Gastroesophageal sphincter (tissue), 4 donors: ENCODE results near the gene PCDH15. TPM values are rescaled to one million over a fixed set of nuclear protein-coding genes. Genes with fewer than 3 reads are reported as not detected.
A peak's percentile ranks its signal among the peaks of the same experiment; 100 is the strongest.

ENCODE experiments used
- ATAC-seq: fragments of 150-250 bp; one replicate; pipeline ENCODE4 v1.9.1; 2016; ENCODE audit warnings: mild to moderate bottlenecking, moderate library complexity
- H3K27ac ChIP-seq, 4 donors: fragments of 200-600 bp; sonication (generic) in 3 of 4; 1 replicate in 3 of 4; 2 replicates in 1 of 4; pipeline ENCODE4 v1.5.1; 2016 to 2019
- H3K27me3 ChIP-seq: fragments of 200-600 bp; sonication (generic); one replicate; pipeline ENCODE4 v1.5.1; 2019
- H3K36me3 ChIP-seq, 2 donors: fragments of 200-600 bp; sonication (generic); one replicate each; pipeline ENCODE4 v1.5.1; 2019; ENCODE audit warnings: control low read depth in 1 of 2
- H3K4me1 ChIP-seq, 3 donors: fragments of 200-600 bp; sonication (generic); 1 replicate in 2 of 3; 2 replicates in 1 of 3; pipeline ENCODE4 v1.5.1; 2016 to 2019; ENCODE audit warnings: control low read depth in 2 of 3
- H3K4me3 ChIP-seq, 2 donors: fragments of 200-600 bp; sonication (generic); one replicate each; pipeline ENCODE4 v1.5.1; 2019; ENCODE audit warnings: mild to moderate bottlenecking in 1 of 2, moderate library complexity in 1 of 2
- H3K9me3 ChIP-seq, 3 donors: fragments of 200-600 bp; sonication (generic); one replicate each; pipeline ENCODE4 v1.5.1; 2017 to 2019; ENCODE audit warnings: control low read depth in 2 of 3
- CTCF ChIP-seq, 4 experiments: fragments of 200-600 bp in 2 of 4; fragments of 450-650 bp in 2 of 4; sonication (generic) in 1 of 4; IDR thresholded peaks; one replicate each; pipeline ENCODE4 v1.5.1; 2017 to 2019; ENCODE audit warnings: antibody characterized with exemption in 4 of 4, mild to moderate bottlenecking in 2 of 4, moderate library complexity in 2 of 4
- EP300 ChIP-seq: sonication (generic); formaldehyde crosslinking; IDR thresholded peaks from one replicate; pipeline ENCODE4 v1.6.1; 2017; ENCODE audit warnings: antibody characterized with exemption, mild to moderate bottlenecking
- POLR2A ChIP-seq, 2 donors: fragments of 450-650 bp; IDR thresholded peaks; one replicate each; pipeline ENCODE4 v1.6.1; 2017; ENCODE audit warnings: antibody characterized with exemption in 2 of 2, mild to moderate bottlenecking in 2 of 2, moderate library complexity in 1 of 2
- POLR2AphosphoS5 ChIP-seq: sonication (generic); formaldehyde crosslinking; IDR thresholded peaks from one replicate; pipeline ENCODE4 v1.6.1; 2017; ENCODE audit warnings: antibody characterized with exemption
- WGBS, 2 donors: methylation state at CpG; one replicate each; pipeline ENCODE4 v1.1.5; 2018; ENCODE audit warnings: low coverage in 1 of 2; 5-methylcytosine and 5-hydroxymethylcytosine counted together
- total RNA-seq, 4 donors: library from RNA; depleted of rRNA; stranded (reverse); fragments of >200 nt; gene quantifications; one replicate each; pipeline ENCODE4 v1.1.0, GENCODE V29; 2016

The PCDH15 gene
- total RNA-seq, 4 donors from 2014 or later, result 0.10 to 0.50 (median 0.27) TPM; not detected in 1

- H3K9me3 ChIP-seq, result no peaks in the 10 kb centered on the region
- H3K4me1 ChIP-seq, result no peaks in the 10 kb centered on the region
- no peak for ATAC-seq
- H3K27me3 ChIP-seq, result no peaks in the 10 kb centered on the region
- H3K36me3 ChIP-seq, result no peaks in the 10 kb centered on the region
- TF ChIP-seq CTCF (IDR thresholded peaks at IDR 0.05) (no peak), POLR2AphosphoS5 (no peak), POLR2A (IDR thresholded peaks at IDR 0.05) (no peak), EP300 (no peak)
- H3K27ac ChIP-seq, result no peak overlapping the region
- WGBS, 2 donors, result 61 to 81% methylated on average over 4 of the region's 4 CpGs
- H3K4me3 ChIP-seq, result no peak overlapping the region
Observed at GRCh38 chr10:53840653-53841052, 960.4 kb downstream of the PCDH15 start.

GRCh38 chr10:53839440-53840039 is 961.5 kb downstream of the PCDH15 start:
- Histone ChIP-seq H3K36me3 (no peaks in the 10 kb centered on the region), H3K9me3 (no peaks in the 10 kb centered on the region), H3K27me3 (no peaks in the 10 kb centered on the region), H3K27ac (no peak overlapping the region), H3K4me3 (no peak overlapping the region), H3K4me1 (no peaks in the 10 kb centered on the region)
- no peak for ATAC-seq
- TF ChIP-seq CTCF (IDR thresholded peaks at IDR 0.05) (peak in 2 of 4 experiments; percentile 7 to 31), POLR2A (IDR thresholded peaks at IDR 0.05) (no peak), EP300 (no peak)
- WGBS, 2 donors, result 12 to 14% methylated on average over 2 of the region's 2 CpGs

- H3K27ac ChIP-seq, result no peak overlapping the region
- H3K4me1 ChIP-seq, result no peaks in the 10 kb centered on the region
- TF ChIP-seq POLR2AphosphoS5 (no peak), POLR2A (IDR thresholded peaks at IDR 0.05) (no peak), EP300 (no peak), CTCF (IDR thresholded peaks at IDR 0.05) (no peak)
- no peak for ATAC-seq
- no peaks in the 10 kb centered on the region for H3K27me3 ChIP-seq
- WGBS, 2 donors, result 67 to 69% methylated on average over 1 of the region's 1 CpG
- no peak overlapping the region for H3K4me3 ChIP-seq
- H3K9me3 ChIP-seq, result no peaks in the 10 kb centered on the region
- no peaks in the 10 kb centered on the region for H3K36me3 ChIP-seq
Observed at GRCh38 chr10:53836638-53837037, 964.4 kb downstream of the PCDH15 start.

- 71% methylated on average over 2 of the region's 2 CpGs for WGBS, 2 donors
- H3K36me3 ChIP-seq, result no peaks in the 10 kb centered on the region
- no peaks in the 10 kb centered on the region for H3K27me3 ChIP-seq
- no peaks in the 10 kb centered on the region for H3K4me1 ChIP-seq
- ATAC-seq, result no peak
- H3K4me3 ChIP-seq, result no peak overlapping the region
- TF ChIP-seq CTCF (IDR thresholded peaks at IDR 0.05), result no peak
- no peak for TF ChIP-seq POLR2AphosphoS5
- TF ChIP-seq EP300, result no peak
- no peak for TF ChIP-seq POLR2A (IDR thresholded peaks at IDR 0.05)
- H3K9me3 ChIP-seq, result no peaks in the 10 kb centered on the region
- H3K27ac ChIP-seq, result no peak overlapping the region
Observed at GRCh38 chr10:53833908-53834307, 967.1 kb downstream of the PCDH15 start.

GRCh38 chr10:53827261-53827660 is 973.8 kb downstream of the PCDH15 start:
- Histone ChIP-seq H3K4me1 (no peaks in the 10 kb centered on the region), H3K4me3 (no peak overlapping the region), H3K9me3 (no peaks in the 10 kb centered on the region), H3K27ac (no peak overlapping the region), H3K36me3 (no peaks in the 10 kb centered on the region), H3K27me3 (no peaks in the 10 kb centered on the region)
- 84 to 92% methylated on average over 5 to 14 of the region's 15 CpGs for WGBS, 2 donors
- no peak for TF ChIP-seq POLR2A (IDR thresholded peaks at IDR 0.05)
- no peak for TF ChIP-seq POLR2AphosphoS5
- TF ChIP-seq EP300, result no peak
- TF ChIP-seq CTCF (IDR thresholded peaks at IDR 0.05), result no peak
- no peak for ATAC-seq
